GM12878 (cell line): Measurements from ENCODE around the gene PRKAG2. TPM values are rescaled to one million over a fixed set of nuclear protein-coding genes. Genes with fewer than 3 reads are reported as not detected.

Experiments
- ATAC-seq: fragments of 200-7000 bp; cut with Tn5 transposase; 3 replicates; pipeline ENCODE4 v1.9.1; 2020; ENCODE audit warnings: mild to moderate bottlenecking, moderate library complexity
- BruUV-seq: library from RNA; stranded (reverse); fragments of 400-500 nt; replicated peaks from 2 replicates; lab custom pipeline; 2021; lab: Mats Ljungman, UMichigan
- CTCF ChIA-PET: fragments of 300-600 bp; sonication (Branson Sonifier 250); formaldehyde crosslinking; extraction: SDS; loops from one replicate; lab custom pipeline; 2021; ENCODE audit warnings: inconsistent platforms; lab: Yijun Ruan, JAX
- POLR2A ChIA-PET: fragments of 350-600 bp; formaldehyde crosslinking; extraction: SDS; loops from one replicate; lab custom pipeline; 2021; ENCODE audit warnings: inconsistent platforms; lab: Charles Lee
- RAD21 ChIA-PET: fragments of 300-600 bp; sonication (Branson Sonifier 250); formaldehyde crosslinking; loops from one replicate; lab custom pipeline; 2023; ENCODE audit warnings: antibody characterized with exemption; ENCODE audit not compliant: unreplicated experiment; lab: Charles Lee
- SMC1A ChIA-PET: fragments of 300-600 bp; sonication (Branson Sonifier 250); formaldehyde crosslinking; loops from one replicate; lab custom pipeline; 2023; ENCODE audit not compliant: unreplicated experiment, uncharacterized antibody; lab: Charles Lee
- DNase-seq: peaks from one replicate; pipeline ENCODE4 v3.0.0-alpha.2; 2011; ENCODE audit warnings: low read depth, low spot score
- FAIRE-seq: peaks from 3 replicates; lab custom pipeline; 2011; peaks lifted over from hg19 to GRCh38; lab: Jason Lieb, UNC
- H2AFZ ChIP-seq: 2 replicates; pipeline ENCODE4 v1.6.0; 2011; ENCODE audit warnings: low read depth, low read length, control low read depth; ENCODE audit not compliant: control insufficient read depth
- H3K27ac ChIP-seq: 2 replicates; pipeline ENCODE4 v1.5.1; 2011; ENCODE audit warnings: control low read depth; ENCODE audit not compliant: control insufficient read depth, insufficient read depth
- H3K27me3 ChIP-seq, 2 experiments: replicated peaks in 1 of 2; 2 replicates each; pipeline versions ENCODE4 v1.6.0 to v1.6.1; 2011; ENCODE audit warnings: low read length in 1 of 2; ENCODE audit not compliant: control insufficient read depth in 2 of 2, insufficient read depth in 2 of 2
- H3K36me3 ChIP-seq, 2 experiments: 2 replicates each; pipeline ENCODE4 v1.5.1; 2011; ENCODE audit warnings: low read length in 1 of 2; ENCODE audit not compliant: control insufficient read depth in 2 of 2, insufficient read depth in 2 of 2
- H3K4me1 ChIP-seq: 2 replicates; pipeline ENCODE4 v1.6.1; 2011; ENCODE audit warnings: mild to moderate bottlenecking, low read length, moderate library complexity, mixed read lengths; ENCODE audit not compliant: control insufficient read depth, insufficient read depth
- H3K4me2 ChIP-seq: 2 replicates; pipeline ENCODE4 v1.6.0; 2011; ENCODE audit warnings: control low read depth; ENCODE audit not compliant: control insufficient read depth, insufficient read depth
- H3K4me3 ChIP-seq: fragments of 200-600 bp; sonication (generic); 2 replicates; pipeline ENCODE4 v1.5.1; 2016
- H3K79me2 ChIP-seq: 2 replicates; pipeline ENCODE4 v1.6.0; 2011; ENCODE audit warnings: low read length; ENCODE audit not compliant: control insufficient read depth, insufficient read depth
- H3K9ac ChIP-seq: 2 replicates; pipeline ENCODE4 v1.8.0; 2011; ENCODE audit warnings: low read length, control low read depth, mixed read lengths; ENCODE audit not compliant: control insufficient read depth, insufficient read depth
- H3K9me3 ChIP-seq: replicated peaks from 3 replicates; pipeline ENCODE4 v1.5.1; 2011; ENCODE audit warnings: mild to moderate bottlenecking, low read length; ENCODE audit not compliant: control insufficient read depth, insufficient read depth
- H4K20me1 ChIP-seq: 2 replicates; pipeline ENCODE4 v1.6.0; 2011; ENCODE audit not compliant: control insufficient read depth, insufficient read depth
- RAD21 ChIP-seq: IDR thresholded peaks from 2 replicates; pipeline ENCODE4 v1.6.1; 2011; ENCODE audit warnings: mild to moderate bottlenecking, low read depth, low read length, moderate library complexity; ENCODE audit not compliant: insufficient read depth
- SMC3 ChIP-seq: IDR thresholded peaks from 2 replicates; pipeline ENCODE4 v1.6.1; 2011; ENCODE audit warnings: low read length, improper control_type of control experiment, borderline replicate concordance
- SPI1 ChIP-seq: IDR thresholded peaks from 2 replicates; pipeline ENCODE4 v1.6.1; 2011; ENCODE audit warnings: low read depth, mild to moderate bottlenecking, low read length, moderate library complexity, borderline replicate concordance; ENCODE audit not compliant: insufficient read depth
- WGBS: methylation state at CpG from one replicate; pipeline ENCODE4 v1.1.6; 2016; ENCODE audit warnings: low lambda C conversion rate; ENCODE audit not compliant: insufficient replicate concordance, insufficient coverage; ENCODE audit errors: missing lambda C conversion rate; 5-methylcytosine and 5-hydroxymethylcytosine counted together
- in situ Hi-C: fragments of 300-500 bp; cut with MboI; formaldehyde crosslinking; loops from 9 replicates; pipeline ENCODE4 v1.14.3; 2018; ENCODE audit warnings: mixed read lengths
- intact Hi-C: fragments of 100-400 bp; cut with micrococcal nuclease; formaldehyde crosslinking; loops from one replicate; pipeline ENCODE4 v1.14.2; 2022; ENCODE audit not compliant: unreplicated experiment
- polyA plus RNA-seq, 11 experiments: library from polyadenylated mRNA; depleted of rRNA in 4 of 11; unstranded in 6 of 11; stranded (reverse) in 5 of 11; fragments of >200 nt; fragmentation: Nextera tagmentation in 4 of 11; fragmentation: Illumina TruSeq in 1 of 11; extraction: Ambion mirVana in 4 of 11; extraction: Trizol in 1 of 11; gene quantifications; 1 replicate in 1 of 11; 2 replicates in 10 of 11; pipeline versions ENCODE4 v1.2.1 to v1.2.3, GENCODE V29; 2011 to 2016; ENCODE audit warnings: inconsistent platforms in 2 of 11, missing spikeins in 2 of 11, low read depth in 1 of 11
- total RNA-seq, 4 experiments: library from RNA; depleted of rRNA in 3 of 4; stranded (reverse); fragments of >200 nt in 3 of 4; fragmentation: Illumina TruSeq in 1 of 4; extraction: Trizol in 1 of 4; gene quantifications; 2 replicates each; pipeline versions ENCODE4 v1.2.1 to v1.2.3, GENCODE V29; 2013 to 2021
- TF ChIP-seq, protein P1 (sequence below): IDR thresholded peaks from 2 replicates; pipeline ENCODE4 v1.6.1; 2012; ENCODE audit warnings: low read depth, low read length, improper control_type of control experiment
- TF ChIP-seq, protein P2 (sequence below), 3 experiments: IDR thresholded peaks in 2 of 3; conservative IDR thresholded peaks in 1 of 3; 2 replicates each; pipeline ENCODE4 v1.5.1; 2011; ENCODE audit warnings: low read depth in 3 of 3, low read length in 3 of 3, mild to moderate bottlenecking in 3 of 3, control low read depth in 2 of 3, moderate library complexity in 2 of 3, inconsistent platforms in 1 of 3, mixed read lengths in 1 of 3; ENCODE audit not compliant: control insufficient read depth in 2 of 3, insufficient read depth in 1 of 3; ENCODE audit errors: extremely low read depth in 1 of 3

PRKAG2 gene
- total and polyA plus RNA-seq, 10 of the 15 experiments (the other 5 are each of a cell fraction or from before 2014, with no cell fraction given): 3.4 to 8.9 (median 6.8) TPM

DNA sequence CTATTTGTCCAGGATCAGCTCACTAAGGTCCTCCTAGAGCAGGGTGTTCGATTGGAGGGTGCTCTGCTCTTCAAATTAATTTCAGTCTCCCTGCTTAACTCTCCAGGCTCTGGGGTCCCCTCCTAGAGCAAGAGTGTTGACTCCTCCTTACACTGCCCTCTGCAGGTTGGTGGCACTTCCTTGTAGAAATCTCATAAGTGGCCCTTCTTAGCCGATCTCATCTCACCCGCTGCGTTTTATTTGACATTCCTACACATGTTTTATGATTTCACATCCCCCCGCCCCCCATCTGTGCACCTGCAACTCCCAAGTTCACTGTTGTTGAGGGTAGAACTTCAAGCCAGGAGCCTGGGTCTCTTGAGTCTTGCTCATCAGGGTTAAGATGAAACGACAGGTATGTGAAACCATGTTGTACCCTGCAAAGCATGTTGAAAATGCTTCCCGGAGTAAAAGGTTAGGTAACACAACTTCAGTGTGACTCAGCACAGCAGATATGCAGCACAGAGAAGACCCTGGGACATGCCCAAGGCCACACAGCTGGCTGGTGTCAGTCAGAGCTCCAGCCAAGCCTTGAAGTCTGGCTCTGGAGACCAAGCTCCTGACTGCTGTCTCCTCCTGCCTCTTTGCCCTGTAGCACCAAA, 171.2 kb downstream of the PRKAG2 start:
- no peak overlapping the region for H3K9ac ChIP-seq
- no peaks in the 10 kb centered on the region for H3K9me3 ChIP-seq
- H2AFZ ChIP-seq: no peak overlapping the region
- BruUV-seq: no TSS peak
- FAIRE-seq (no peak), DNase-seq (no peak), ATAC-seq (peak; percentile 85)
- no peak overlapping the region for H3K4me2 ChIP-seq
- no peaks in the 10 kb centered on the region for H3K4me1 ChIP-seq
- intact Hi-C loops (loop anchor here (1.0 to 5.0 kb wide), 2 partner anchors 73 to 135 kb away; no protein-coding TSS in a partner anchor), in situ Hi-C loops (no loop called here)
- no peaks in the 10 kb centered on the region; a peak in 1 of 4 replicates for H3K27me3 ChIP-seq
- ChIA-PET RAD21 (no interaction called here), CTCF (interaction anchor here (1.8 kb wide), 2 partner anchors 72 to 390 kb away, joined by 4 to 5 read pairs; no protein-coding TSS in a partner anchor), SMC1A (interaction anchor here (2.9 kb wide), 1 partner anchor 73 kb away, joined by 7 read pairs; no protein-coding TSS in a partner anchor), POLR2A (no interaction called here)
- 54% methylated on average over 7 of the region's 7 CpGs for WGBS
- H3K27ac ChIP-seq: no peak overlapping the region
- no peaks in the 10 kb centered on the region for H3K36me3 ChIP-seq
- H3K79me2 ChIP-seq: no peaks in the 10 kb centered on the region
- no peaks in the 10 kb centered on the region for H4K20me1 ChIP-seq
- no peak overlapping the region for H3K4me3 ChIP-seq
- TF ChIP-seq SMC3: peak; percentile 45; the same call in 1 of the 2 replicates
- TF ChIP-seq, protein P1, sequence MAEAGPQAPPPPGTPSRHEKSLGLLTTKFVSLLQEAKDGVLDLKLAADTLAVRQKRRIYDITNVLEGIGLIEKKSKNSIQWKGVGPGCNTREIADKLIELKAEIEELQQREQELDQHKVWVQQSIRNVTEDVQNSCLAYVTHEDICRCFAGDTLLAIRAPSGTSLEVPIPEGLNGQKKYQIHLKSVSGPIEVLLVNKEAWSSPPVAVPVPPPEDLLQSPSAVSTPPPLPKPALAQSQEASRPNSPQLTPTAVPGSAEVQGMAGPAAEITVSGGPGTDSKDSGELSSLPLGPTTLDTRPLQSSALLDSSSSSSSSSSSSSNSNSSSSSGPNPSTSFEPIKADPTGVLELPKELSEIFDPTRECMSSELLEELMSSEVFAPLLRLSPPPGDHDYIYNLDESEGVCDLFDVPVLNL: no peak
- peak; percentile 37; the same call in 1 of the 2 replicates for TF ChIP-seq RAD21
- TF ChIP-seq SPI1: peak; percentile 5; the same call in 1 of the 2 replicates
- TF ChIP-seq, protein P2, sequence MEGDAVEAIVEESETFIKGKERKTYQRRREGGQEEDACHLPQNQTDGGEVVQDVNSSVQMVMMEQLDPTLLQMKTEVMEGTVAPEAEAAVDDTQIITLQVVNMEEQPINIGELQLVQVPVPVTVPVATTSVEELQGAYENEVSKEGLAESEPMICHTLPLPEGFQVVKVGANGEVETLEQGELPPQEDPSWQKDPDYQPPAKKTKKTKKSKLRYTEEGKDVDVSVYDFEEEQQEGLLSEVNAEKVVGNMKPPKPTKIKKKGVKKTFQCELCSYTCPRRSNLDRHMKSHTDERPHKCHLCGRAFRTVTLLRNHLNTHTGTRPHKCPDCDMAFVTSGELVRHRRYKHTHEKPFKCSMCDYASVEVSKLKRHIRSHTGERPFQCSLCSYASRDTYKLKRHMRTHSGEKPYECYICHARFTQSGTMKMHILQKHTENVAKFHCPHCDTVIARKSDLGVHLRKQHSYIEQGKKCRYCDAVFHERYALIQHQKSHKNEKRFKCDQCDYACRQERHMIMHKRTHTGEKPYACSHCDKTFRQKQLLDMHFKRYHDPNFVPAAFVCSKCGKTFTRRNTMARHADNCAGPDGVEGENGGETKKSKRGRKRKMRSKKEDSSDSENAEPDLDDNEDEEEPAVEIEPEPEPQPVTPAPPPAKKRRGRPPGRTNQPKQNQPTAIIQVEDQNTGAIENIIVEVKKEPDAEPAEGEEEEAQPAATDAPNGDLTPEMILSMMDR (IDR thresholded peaks at IDR 0.05 in 2 of 3, conservative IDR thresholded peaks at IDR 0.05 in 1 of 3; ENCODE audit: control insufficient read depth in 2 of 3, extremely low read depth in 1 of 3, insufficient read depth in 1 of 3, low read depth in 3 of 3, low read length in 3 of 3): peak; percentile 44 to 52 (median 46); a peak in 5 of 6 replicates
